K562 (cell line): ENCODE data around the gene SNRNP70. TPM values are rescaled to one million over a fixed set of nuclear protein-coding genes. Genes with fewer than 3 reads are reported as not detected.

Source experiments
- ARID2 ChIP-seq: fragments of 450-650 bp; IDR thresholded peaks from 2 replicates; pipeline ENCODE4 v1.6.1; 2017; ENCODE audit warnings: antibody characterized with exemption, mild to moderate bottlenecking
- DDX20 ChIP-seq: fragments of 450-650 bp; IDR thresholded peaks from 2 replicates; pipeline ENCODE4 v1.6.1; 2016; ENCODE audit warnings: missing genetic modification characterization, low read depth, mild to moderate bottlenecking, missing compliant biosample characterization, moderate library complexity
- EP400 ChIP-seq: fragments of 450-650 bp; IDR thresholded peaks from 2 replicates; pipeline ENCODE4 v1.6.1; 2017; ENCODE audit warnings: antibody characterized with exemption, mild to moderate bottlenecking, moderate library complexity
- KDM1A ChIP-seq, 2 experiments: fragments of 450-650 bp; IDR thresholded peaks; 2 replicates each; pipeline ENCODE4 v1.6.1; 2016; ENCODE audit warnings: mild to moderate bottlenecking in 2 of 2
- LCOR ChIP-seq: sonication (generic); formaldehyde crosslinking; IDR thresholded peaks from 2 replicates; pipeline ENCODE4 v1.8.0; 2022; ENCODE audit warnings: mild to moderate bottlenecking, missing genetic modification reagents
- MTF1 ChIP-seq: fragments of 250-450 bp; sonication (Bioruptor Pico); IDR thresholded peaks from 2 replicates; pipeline ENCODE4 v1.9.0; 2021; ENCODE audit warnings: moderate library complexity, mild to moderate bottlenecking, inconsistent platforms, borderline replicate concordance
- U2AF2 ChIP-seq: fragments of 200-400 bp; formaldehyde crosslinking; optimal IDR thresholded peaks from 2 replicates; pipeline ENCODE3; 2017; ENCODE audit warnings: low read depth, mild to moderate bottlenecking, low read length
- ZNF766 ChIP-seq: fragments of 200-800 bp; sonication (Bioruptor generic); conservative IDR thresholded peaks from 2 replicates; pipeline ENCODE4 v1.6.1; 2016; ENCODE audit warnings: missing genetic modification characterization, missing compliant biosample characterization
- polyA plus RNA-seq, 8 experiments: library from polyadenylated mRNA; depleted of rRNA in 4 of 8; stranded (reverse) in 5 of 8; unstranded in 3 of 8; fragments of >200 nt; fragmentation: Nextera tagmentation in 2 of 8; fragmentation: Illumina TruSeq in 1 of 8; extraction: Ambion mirVana in 2 of 8; extraction: Trizol in 1 of 8; gene quantifications; 2 replicates each; pipeline versions ENCODE4 v1.2.1 to v1.2.3, GENCODE V29; 2011 to 2014; ENCODE audit warnings: inconsistent platforms in 1 of 8, missing spikeins in 1 of 8
- total RNA-seq, 7 experiments: library from RNA; depleted of rRNA in 6 of 7; stranded (reverse); fragments of >200 nt in 6 of 7; fragmentation: Illumina TruSeq in 2 of 7; extraction: Trizol in 2 of 7; gene quantifications; 2 replicates each; pipeline versions ENCODE4 v1.2.1 to v1.2.3, GENCODE V29; 2011 to 2021; ENCODE audit warnings: low replicate concordance in 1 of 7
- TF ChIP-seq, protein P1 (sequence below): fragments of 450-650 bp; IDR thresholded peaks from 2 replicates; pipeline ENCODE4 v1.7.0; 2016; ENCODE audit warnings: borderline replicate concordance
- TF ChIP-seq, protein P2 (sequence below), 2 experiments: IDR thresholded peaks in 1 of 2; conservative IDR thresholded peaks in 1 of 2; 2 replicates each; pipeline ENCODE4 v1.6.1; 2016; ENCODE audit warnings: low read depth in 2 of 2, mild to moderate bottlenecking in 1 of 2, missing compliant biosample characterization in 1 of 2, missing genetic modification characterization in 1 of 2, moderate library complexity in 1 of 2
- TF ChIP-seq, protein P3 (sequence below): sonication (generic); formaldehyde crosslinking; IDR thresholded peaks from 2 replicates; pipeline ENCODE4 v1.8.0; 2022; ENCODE audit warnings: mild to moderate bottlenecking, low read depth, missing genetic modification reagents
- TF ChIP-seq, protein P4 (sequence below): fragments of 450-650 bp; formaldehyde crosslinking; conservative IDR thresholded peaks from 2 replicates; pipeline ENCODE4 v1.4.0; 2022; ENCODE audit warnings: mild to moderate bottlenecking, missing genetic modification characterization
- TF ChIP-seq, protein P5 (sequence below): fragments of 450-650 bp; conservative IDR thresholded peaks from 2 replicates; pipeline ENCODE4 v1.6.1; 2016; ENCODE audit warnings: missing genetic modification characterization, low read depth, mild to moderate bottlenecking, missing compliant biosample characterization, moderate library complexity

Gene SNRNP70
- total and polyA plus RNA-seq, 9 of the 15 experiments (the other 6 are each of a cell fraction or from before 2014, with no cell fraction given) = 2.8 to 496 (median 136) TPM

DNA sequence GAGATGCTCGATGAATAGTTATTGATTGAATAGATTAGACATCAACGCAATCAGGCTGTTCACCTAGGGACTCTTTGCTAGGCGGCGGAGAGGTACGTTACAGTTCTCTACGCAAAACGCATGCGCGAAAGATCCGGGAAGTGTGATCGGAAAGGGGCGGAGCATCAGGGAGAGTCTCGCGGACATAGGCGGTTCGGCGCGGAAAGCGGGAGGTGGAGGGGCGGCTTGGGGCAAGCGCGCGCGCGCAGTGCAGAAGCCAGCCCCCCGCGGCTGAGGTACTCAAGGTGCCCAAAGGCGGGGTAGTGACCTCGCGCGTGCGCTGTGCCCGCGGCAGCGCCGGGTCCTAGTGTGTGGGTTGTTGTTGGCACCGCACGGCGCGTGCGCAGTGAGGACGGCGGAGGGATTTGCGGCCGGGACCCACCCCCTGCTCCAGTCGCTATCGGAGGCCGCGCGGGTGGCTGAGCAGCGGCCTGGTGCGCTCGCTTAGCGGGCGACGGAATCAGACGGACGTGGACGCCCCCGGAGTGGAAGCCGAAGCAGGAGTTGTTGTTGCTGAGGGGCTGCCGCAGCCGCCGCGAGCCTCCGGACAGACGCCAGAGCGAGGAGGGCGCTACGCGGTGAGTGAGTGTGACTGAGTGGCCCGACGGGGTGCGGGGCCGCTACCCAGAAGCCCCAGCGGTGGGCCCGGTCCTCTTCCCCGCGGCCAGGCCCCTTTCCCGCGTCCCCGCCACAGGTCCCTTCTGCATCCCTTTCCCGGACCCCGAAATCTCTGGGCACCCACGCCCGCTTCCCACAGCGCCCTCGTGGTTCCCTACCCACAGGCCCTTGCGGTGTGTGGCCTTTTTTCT, at the start of gene SNRNP70 (continued):
- TF ChIP-seq, protein P1, sequence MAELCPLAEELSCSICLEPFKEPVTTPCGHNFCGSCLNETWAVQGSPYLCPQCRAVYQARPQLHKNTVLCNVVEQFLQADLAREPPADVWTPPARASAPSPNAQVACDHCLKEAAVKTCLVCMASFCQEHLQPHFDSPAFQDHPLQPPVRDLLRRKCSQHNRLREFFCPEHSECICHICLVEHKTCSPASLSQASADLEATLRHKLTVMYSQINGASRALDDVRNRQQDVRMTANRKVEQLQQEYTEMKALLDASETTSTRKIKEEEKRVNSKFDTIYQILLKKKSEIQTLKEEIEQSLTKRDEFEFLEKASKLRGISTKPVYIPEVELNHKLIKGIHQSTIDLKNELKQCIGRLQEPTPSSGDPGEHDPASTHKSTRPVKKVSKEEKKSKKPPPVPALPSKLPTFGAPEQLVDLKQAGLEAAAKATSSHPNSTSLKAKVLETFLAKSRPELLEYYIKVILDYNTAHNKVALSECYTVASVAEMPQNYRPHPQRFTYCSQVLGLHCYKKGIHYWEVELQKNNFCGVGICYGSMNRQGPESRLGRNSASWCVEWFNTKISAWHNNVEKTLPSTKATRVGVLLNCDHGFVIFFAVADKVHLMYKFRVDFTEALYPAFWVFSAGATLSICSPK = no peak
- no peak for TF ChIP-seq DDX20 (tag)
- no peak for TF ChIP-seq U2AF2
- TF ChIP-seq KDM1A (IDR thresholded peaks at IDR 0.05) = no peak
- TF ChIP-seq ARID2 = no peak
- no peak for TF ChIP-seq MTF1
- TF ChIP-seq LCOR (CRISPR knock-in tag) = peak; percentile 42; the same call in 1 of the 2 replicates
- TF ChIP-seq, protein P2, sequence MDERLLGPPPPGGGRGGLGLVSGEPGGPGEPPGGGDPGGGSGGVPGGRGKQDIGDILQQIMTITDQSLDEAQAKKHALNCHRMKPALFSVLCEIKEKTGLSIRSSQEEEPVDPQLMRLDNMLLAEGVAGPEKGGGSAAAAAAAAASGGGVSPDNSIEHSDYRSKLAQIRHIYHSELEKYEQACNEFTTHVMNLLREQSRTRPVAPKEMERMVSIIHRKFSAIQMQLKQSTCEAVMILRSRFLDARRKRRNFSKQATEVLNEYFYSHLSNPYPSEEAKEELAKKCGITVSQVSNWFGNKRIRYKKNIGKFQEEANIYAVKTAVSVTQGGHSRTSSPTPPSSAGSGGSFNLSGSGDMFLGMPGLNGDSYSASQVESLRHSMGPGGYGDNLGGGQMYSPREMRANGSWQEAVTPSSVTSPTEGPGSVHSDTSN (CRISPR knock-in tag; IDR thresholded peaks at IDR 0.05; ENCODE audit: low read depth) = no peak
- TF ChIP-seq, protein P2 (tag; conservative IDR thresholded peaks at IDR 0.05; ENCODE audit: low read depth) = no peak
- TF ChIP-seq, protein P3, sequence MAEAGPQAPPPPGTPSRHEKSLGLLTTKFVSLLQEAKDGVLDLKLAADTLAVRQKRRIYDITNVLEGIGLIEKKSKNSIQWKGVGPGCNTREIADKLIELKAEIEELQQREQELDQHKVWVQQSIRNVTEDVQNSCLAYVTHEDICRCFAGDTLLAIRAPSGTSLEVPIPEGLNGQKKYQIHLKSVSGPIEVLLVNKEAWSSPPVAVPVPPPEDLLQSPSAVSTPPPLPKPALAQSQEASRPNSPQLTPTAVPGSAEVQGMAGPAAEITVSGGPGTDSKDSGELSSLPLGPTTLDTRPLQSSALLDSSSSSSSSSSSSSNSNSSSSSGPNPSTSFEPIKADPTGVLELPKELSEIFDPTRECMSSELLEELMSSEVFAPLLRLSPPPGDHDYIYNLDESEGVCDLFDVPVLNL (CRISPR knock-in tag) = peak; percentile 19; the same call in 1 of the 2 replicates
- TF ChIP-seq, protein P4, sequence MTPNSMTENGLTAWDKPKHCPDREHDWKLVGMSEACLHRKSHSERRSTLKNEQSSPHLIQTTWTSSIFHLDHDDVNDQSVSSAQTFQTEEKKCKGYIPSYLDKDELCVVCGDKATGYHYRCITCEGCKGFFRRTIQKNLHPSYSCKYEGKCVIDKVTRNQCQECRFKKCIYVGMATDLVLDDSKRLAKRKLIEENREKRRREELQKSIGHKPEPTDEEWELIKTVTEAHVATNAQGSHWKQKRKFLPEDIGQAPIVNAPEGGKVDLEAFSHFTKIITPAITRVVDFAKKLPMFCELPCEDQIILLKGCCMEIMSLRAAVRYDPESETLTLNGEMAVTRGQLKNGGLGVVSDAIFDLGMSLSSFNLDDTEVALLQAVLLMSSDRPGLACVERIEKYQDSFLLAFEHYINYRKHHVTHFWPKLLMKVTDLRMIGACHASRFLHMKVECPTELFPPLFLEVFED (CRISPR knock-in tag) = peak; percentile 73; the same call in 1 of the 2 replicates
- peak; percentile 98 for TF ChIP-seq EP400
- no peak for TF ChIP-seq ZNF766
- TF ChIP-seq, protein P5, sequence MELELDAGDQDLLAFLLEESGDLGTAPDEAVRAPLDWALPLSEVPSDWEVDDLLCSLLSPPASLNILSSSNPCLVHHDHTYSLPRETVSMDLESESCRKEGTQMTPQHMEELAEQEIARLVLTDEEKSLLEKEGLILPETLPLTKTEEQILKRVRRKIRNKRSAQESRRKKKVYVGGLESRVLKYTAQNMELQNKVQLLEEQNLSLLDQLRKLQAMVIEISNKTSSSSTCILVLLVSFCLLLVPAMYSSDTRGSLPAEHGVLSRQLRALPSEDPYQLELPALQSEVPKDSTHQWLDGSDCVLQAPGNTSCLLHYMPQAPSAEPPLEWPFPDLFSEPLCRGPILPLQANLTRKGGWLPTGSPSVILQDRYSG (tag) = 0 out of 2 replicates have a peak, but pooled peaks have one; percentile 60
